HG03095 (cell line): ENCODE measurements around the gene PTPRC.

Experiments used
- ATAC-seq: cut with Tn5 transposase; IDR thresholded peaks from one replicate; pipeline ENCODE4 v1.9.1; 2021; ENCODE audit warnings: moderate library complexity; ENCODE audit not compliant: unreplicated experiment

PTPRC gene

DNA sequence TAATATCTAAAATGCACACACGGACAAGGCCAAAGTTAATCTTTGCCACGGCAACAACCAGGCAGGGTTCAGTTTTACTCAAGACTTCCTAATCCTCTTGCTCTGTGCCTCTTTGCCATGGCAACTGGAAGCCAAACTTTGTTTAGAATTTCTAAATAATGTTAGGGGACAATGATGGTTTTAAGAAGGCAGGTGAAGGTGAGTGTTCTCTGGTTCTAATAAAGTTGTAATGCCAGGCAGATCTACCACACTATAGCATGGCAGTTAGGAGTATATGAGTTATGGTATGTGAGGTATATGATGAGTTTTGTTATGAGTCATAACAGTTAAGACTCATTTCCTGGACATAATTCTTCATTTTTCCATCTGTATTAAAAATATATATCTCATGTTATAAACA lies 2.7 kb downstream of the PTPRC start:
- ATAC-seq: peak; percentile 45

DNA sequence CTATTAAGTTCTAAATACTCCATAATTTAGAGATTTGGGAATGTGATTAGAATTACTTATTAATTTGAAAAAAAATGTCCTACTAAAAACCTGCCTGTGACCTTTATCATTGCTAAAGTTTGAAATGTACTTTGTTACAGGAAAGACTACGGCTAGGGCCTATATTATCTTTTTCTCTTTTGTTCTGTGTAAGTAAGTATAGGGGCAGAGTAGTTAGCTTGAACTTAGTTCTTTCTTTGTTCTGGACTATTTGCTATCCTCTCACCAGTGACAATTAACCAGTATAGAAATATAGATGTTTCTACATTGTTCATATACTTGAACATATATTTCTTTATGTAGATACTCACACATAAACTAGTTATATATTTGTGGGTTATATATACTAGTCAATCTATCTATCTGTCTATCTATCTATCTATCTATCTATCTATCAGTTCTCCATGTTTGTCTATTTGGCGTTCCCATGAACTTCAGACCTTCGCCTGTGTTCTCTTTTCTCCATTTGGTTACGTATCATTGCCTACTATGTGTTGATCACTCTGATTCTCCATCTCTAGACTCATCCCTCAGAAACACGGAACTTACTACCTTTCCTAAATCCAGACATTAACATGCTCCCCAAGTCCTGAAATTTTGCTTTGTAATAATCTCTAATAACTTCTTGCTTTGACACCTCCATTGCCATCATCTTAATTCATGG lies 3.3 kb downstream of the PTPRC start:
- no peak for ATAC-seq

DNA sequence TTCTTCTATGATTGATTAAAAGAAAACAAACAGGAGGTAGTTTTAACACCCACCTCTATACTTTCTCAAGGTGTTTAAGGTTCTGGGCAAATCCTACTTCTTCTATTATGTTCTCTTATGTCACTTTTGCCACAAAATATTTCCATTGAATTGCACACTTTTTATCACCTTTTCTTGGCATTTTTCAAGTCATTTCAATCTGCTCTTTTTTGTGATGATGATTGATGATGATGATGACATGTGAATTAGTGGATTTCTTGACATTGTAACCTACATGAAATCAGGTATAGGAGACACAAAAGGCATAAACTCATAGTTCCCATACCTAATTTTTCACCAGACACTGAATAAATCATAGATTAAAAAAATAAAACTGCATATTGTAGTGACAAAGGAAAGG lies 4.1 kb downstream of the PTPRC start:
- no peak for ATAC-seq

DNA sequence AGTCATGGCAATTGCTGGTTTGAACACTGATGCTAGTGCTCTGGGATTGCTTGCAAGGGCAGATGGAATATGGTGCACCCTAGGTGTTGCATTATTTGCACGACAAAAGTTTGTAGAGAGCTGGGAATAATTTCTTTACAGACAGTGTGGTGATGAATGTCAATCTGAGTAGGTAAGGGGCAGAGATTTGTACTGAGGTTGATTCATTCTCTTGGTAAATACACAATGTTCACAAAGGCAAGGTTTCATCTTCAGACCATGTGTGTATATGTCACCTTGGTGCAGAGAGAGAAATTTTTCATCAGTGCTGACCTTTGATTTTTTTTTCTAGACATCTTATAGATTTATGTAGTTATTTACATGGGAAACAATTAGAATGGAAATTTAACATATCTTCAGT lies 5.0 kb downstream of the PTPRC start:
- no peak for ATAC-seq

DNA sequence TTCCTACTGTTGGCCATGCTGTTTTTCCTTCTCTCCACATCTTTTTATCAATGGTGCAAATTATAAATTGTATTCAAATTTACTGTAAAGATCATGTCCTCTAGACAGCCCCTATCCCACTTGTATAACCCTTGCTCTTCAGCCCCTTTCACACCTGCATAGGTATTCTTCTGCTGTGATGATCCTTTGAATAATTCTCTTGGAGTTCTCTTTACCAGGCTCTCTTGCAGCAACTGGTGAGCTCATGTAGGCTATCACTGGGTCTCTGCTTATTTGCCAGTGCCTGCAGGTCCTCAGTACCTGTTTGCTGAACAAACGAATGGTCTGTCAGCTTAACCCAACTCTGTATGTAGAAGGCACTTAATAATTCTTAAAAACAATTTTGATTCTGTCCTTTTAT lies 8.2 kb downstream of the PTPRC start:
- ATAC-seq: no peak

DNA sequence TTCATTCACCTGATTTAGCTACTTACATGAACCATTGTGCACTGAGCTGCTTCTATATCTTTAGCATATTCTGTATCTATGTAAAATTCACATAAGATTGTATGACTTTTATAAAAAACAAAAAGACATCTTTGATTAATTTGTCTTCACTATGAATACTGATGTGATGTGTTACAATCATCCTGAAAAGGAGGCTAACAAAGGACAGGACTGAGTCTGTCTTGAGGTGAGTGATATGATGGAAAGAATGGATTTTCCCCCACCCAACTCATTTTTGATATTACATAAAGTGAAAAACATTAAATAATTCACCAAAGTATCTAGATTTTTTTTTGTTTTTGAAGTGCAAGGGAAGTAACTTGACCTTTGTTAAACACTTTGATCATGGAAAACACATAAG lies 9.8 kb downstream of the PTPRC start:
- no peak for ATAC-seq

DNA sequence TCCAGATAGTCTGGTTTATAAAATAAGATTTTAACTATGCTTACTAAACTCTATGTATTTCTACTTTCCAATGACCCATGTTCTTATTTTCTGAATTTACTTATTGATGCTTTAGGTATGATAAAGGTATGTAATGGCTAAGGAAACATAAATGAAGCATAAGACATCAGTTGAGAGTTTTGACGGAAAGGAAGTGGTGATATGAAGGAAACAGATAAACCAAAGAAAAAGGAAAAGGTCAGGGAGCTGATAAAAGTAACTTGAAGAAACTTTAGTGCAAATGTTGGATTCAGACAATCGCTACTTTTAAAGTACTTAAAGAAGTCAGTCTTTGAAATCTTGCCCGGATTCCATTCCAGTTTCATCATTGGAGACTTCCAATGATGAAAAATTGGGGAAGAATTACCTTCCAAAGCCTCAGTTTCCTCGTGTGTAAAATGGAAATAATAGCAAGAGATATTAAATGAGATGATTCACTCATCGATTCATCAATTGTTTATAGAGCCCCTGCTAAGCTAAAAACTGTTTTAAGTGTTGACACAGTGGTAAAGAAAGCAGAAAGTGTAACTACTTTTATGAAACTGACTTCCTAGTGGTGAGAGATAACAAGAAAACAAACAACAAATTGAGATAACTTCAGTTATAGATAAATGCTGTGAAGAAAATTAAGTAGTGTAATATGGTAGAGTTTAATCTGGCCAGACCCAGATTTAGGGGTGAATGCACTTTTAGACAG lies 10.6 kb downstream of the PTPRC start:
- no peak for ATAC-seq

DNA sequence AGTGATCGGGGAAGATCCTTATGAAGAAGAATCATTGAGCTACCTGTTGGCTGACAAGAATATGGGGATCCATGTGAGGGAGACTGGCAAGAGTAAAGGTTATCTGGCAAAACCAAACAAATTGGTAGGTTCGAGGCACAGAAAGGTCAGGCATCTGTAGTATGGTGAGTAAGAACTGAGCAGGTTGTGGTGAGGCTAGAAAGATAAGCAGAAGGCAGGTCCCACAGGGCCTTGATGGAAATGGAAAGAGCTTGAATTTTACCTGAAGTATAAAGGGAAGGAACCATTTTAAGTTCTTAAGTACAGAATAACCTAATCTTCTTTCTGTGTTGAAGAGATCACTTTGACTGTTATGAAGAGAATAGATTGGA lies 11.1 kb downstream of the PTPRC start:
- ATAC-seq: peak; percentile 33

DNA sequence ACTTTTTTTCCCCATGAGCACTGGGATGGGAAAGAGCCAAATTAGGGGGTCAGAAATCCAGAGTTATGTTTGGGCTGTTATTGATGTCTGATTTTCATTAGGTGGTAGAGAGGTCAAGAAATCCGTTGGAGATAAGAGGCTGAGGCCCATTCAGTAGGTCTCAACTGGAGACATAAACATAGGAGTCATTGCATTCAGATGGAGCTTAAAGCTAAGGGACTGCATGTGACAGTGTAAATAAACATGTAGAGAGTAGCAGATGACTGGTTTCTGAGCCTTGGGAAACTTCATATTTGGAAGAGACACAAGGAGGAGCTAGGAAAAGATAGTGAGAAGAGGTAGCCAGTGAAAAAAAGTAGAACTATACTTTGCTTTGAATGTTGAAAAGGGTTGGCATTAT lies 11.7 kb downstream of the PTPRC start:
- no peak for ATAC-seq

DNA sequence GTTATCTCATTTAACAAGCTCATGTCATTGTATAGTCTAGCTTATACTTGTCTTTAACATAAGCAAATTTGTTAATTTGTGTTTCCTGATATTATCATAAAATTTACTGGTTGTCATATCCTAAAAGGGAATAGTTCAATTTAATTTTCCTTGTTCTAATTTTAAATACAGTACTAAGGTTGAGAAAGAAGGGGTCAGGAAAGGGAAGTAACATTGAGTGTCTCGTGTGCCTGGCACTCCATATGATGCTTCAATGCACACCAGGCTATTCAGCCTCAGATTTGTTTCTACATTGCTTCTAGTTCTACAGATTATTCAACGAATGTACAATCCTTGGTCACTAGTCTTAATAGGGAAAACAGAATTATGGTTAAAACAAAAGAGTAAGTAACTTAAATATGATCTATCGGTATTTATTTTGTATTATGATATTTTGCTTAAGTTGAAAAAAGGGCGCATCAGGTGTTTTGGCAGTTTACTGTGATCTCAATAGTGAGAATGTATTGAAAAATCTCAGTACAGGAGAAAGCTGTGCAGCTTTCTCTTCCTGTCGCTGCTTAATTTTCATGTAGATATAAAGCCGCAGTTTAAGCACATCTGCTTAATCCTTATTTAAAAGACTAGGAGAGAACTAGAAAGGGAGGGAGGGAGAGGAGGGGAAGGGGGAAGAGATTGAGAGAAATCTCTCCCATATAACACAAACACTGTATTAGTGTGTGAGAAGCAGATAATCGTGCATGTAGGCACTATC lies 13.0 kb downstream of the PTPRC start:
- ATAC-seq: peak; percentile 45

DNA sequence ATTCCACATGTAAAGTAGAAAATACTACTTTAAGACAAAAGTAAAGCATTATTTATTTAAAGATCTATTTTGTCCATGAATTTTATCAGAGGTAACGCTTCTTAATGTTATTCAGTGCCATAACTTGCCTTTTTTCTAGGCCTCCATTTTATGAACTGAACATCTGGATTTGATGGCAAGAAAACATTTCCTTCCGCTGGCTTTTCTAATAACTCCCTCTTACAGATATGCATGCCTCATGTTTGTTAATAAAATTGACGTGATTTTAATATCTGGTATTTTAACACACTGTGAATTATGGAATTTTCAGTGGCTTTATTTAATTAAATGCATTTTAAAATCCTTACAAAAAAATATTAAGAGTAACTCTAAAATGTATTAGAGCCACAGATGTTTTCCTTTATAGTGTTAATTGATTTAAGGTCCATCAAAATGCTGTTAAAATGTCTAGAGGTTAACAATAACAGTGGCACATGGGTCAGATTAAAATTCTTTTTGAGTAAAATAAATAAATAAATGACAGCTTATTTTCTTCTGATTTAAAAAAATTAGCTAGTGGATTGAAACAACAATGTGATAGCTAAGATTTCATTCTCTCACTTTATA lies 15.1 kb downstream of the PTPRC start:
- no peak for ATAC-seq

DNA sequence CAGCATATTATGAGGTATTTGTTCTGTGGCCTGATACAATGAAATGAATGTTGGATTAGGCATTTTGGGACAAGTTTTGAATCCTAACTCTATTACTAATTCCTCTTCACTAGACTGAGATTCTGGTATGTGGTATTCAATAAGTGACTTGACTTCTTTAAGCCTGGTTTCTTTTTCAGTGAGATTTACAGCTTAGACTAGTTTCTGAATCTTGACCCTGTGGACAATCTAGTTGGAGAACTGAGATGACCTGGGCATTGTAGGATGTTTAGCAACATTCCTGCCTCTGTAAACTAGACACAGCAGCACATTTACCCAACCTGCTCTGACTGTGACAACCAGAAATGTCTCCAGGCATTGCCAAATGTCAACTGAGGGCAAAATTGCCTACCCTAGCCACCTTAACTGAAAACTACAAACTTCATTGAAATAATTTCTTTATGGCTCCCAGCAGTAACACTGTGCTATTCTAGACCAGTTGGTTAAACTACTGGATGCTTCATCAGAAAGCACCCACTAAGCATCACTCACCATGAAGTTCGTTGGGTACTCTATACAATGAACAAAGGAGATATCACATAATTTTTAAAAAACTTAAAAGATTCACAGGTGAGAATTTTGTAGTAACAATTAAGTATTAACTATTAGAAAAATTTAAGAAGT lies 16.8 kb downstream of the PTPRC start:
- no peak for ATAC-seq

DNA sequence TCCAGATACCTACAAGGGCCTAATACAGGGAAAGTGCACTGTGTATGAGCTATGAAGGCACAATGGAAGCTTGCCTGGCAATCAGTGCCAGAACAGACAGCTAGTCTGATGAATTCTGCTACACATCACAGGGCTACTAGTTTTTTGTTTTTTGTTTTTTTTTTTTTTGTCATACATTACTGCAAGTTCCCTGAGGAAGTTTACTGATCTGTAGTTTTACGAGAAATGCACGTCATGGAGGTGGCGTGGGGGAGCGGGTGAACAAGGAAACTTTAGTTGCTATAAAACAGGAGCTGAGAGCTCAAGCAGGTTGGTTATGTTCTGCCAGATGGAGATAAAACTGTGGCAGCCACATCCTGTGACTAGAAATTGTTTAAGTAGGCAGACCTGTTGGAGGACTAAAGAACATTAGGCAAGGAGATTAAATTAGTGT lies 17.7 kb downstream of the PTPRC start:
- no peak for ATAC-seq

DNA sequence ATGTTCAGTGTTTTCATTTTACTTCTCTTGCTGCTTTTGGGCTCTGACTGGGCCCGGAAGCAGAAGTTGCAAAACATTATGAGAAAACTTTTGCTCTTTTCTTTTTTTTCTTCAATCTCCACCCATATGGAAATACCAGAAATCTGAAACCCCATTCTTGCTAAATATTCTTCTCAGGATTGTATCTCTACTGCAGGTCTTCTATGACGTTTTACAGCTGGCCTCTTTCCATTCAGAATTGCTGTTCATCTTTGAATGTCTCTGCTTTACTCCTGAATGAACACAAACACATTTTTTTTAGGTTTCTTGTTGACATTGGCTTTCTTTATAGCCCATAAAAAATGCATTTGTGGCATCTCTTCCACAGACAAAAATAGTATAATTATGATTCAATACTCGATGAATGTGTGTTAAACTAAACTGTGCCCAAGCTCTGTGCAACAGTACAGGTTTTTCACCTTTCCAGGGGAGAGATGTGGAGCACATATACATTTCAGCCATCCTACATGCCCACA lies 18.8 kb downstream of the PTPRC start:
- ATAC-seq: peak; percentile 42

DNA sequence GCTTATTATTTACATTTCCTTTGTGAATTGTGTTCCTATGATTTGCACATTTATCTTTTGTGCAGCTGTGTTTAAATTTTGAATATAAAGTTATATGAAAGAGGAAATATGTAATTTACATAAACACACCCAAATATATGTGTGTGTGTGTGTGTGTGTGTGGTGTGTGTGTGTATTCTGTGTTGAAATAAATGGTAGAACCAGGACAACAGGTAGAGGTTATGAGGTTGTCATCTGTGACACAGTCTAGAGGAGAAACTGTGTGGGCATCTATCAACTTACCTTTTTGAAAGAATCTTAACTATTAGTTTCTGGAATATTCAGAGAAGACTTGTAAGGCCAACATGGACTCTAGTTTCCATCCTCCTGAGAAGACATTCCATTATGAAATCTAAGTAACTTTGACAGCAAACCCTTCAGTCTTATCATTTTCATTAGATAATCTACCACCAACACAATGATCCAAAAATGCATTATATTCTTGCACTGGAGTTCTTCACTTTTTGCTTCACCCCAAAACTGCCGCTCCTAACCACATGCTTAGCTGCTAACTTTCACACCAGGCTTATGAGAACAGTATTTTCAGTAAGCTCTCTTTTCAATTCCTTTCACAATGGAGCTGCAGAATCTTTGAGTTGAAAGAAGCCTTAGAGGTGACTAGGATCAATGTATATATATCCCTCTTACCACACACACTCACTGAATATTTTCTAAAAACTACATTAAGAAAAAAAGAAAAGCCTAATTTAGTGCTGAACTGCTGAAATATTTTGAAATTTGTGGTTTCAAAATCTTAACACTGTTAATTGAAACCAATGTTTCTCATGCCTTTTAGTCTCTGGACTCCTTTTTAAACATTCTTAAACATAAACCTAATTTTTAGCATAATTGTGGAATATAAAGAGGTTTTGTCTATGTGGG lies 21.8 kb downstream of the PTPRC start:
- peak; percentile 30 for ATAC-seq

DNA sequence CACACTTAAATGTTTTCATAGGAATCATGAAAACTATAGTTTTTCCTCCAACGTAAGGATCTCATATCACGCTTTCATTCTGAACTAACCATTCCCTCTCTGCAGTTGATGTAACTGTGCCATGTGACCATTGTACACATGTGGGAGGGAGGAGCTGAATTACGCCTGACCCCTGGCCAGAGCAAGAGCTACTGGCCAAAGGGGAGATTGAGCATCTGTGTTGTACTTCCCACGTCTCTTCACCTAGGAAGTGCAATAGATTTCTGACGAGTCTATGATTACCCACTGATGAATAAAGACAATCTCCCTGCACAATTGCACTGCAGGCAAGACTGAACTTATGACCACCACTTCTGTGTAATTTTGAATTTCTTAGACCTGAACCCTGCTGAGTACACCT lies 24.0 kb downstream of the PTPRC start:
- ATAC-seq: no peak

DNA sequence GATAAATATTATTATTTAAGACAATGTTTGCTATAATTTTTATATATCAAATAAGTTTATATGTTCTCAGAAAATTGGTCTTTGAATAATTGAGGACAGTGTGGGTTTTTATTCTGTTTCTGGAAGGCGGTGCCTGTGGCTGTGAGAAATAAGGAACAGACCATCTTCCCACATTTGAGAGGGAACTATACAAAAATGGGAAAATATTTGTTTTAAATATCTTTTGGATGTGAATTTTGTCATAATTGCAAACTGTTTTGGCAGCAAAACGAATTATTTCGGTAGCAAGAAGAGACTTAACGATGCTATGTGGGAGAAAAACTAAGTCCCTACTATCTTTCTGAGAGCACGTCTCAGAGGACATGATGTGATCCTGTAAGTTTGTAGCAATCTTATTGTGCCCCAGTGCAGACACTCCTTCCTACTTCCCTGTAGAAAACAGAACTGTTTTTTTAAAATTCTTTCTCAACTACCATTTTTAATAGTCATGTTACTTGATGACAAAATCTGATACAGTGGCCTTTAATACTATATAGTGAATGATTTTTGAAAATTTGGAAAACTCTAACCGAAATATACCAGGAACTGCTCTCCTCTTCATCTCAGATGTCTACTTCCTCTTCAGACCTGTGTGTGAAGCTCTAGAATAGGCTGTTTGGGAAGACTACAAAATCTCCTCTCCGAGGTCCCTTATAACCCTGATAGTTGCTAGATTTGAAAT lies 25.4 kb downstream of the PTPRC start:
- no peak for ATAC-seq

DNA sequence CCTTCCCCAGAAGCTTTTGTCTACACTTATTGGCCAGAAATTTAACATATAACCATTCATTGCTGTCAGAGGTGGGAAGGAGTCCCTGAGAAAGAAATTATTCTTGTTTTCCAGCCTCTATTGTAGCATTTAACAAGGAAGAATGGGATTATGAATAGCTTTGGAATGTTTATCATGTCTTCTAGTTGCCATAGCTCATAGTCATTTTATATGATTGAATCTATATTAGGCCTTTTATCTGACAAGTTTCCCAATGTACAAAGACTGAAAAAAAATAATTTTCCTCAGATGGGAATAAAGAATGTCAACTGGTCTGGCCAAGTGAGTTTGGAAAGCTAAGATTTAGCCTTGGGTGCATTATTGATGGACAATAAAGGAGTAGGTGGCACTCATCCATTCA lies 28.3 kb downstream of the PTPRC start:
- no peak for ATAC-seq

DNA sequence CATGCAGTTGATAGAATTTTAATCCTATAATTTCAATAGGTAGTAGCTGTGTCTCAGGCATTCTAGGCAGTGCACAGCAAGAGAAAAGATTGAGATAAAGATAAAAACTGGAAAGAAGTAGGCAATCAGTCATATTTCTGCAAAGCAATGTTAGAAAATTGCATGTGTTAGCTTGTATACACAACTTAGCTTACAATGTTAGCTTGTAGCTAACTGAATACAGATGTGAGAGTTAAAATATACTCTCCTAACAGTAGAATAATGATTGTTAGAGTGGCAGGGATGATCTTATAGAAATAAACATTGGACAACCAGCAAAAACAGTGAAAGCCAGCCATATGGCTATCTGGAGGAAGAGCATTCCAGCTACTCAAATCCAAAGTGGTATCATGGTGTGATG lies 29.0 kb downstream of the PTPRC start:
- no peak for ATAC-seq
